SU-DHL-6 (cell line): Measurements from ENCODE around the gene SHISAL2A.

Experiments used
- H2AFZ ChIP-seq: fragments of 200-600 bp; sonication (generic); 2 replicates; pipeline ENCODE4 v1.6.1; 2014; ENCODE audit warnings: low read depth, mild to moderate bottlenecking, moderate library complexity, mixed read lengths, antibody characterized with exemption, low read length; ENCODE audit not compliant: severe bottlenecking
- H3F3A ChIP-seq: fragments of 200-600 bp; shearing (Covaris generic); 2 replicates; pipeline ENCODE4 v1.6.0; 2016; ENCODE audit warnings: antibody characterized with exemption, mild to moderate bottlenecking; ENCODE audit not compliant: insufficient read depth
- H3K27ac ChIP-seq: fragments of 200-600 bp; sonication (generic); 2 replicates; pipeline ENCODE4 v1.5.1; 2016; ENCODE audit warnings: low read depth, mild to moderate bottlenecking, low read length, moderate library complexity, mixed read lengths
- H3K27me3 ChIP-seq: fragments of 200-600 bp; sonication (generic), shearing (Covaris generic); 2 replicates; pipeline ENCODE4 v1.6.0; 2014; ENCODE audit warnings: mild to moderate bottlenecking, low read length
- H3K36me3 ChIP-seq: fragments of 200-600 bp; sonication (generic); 2 replicates; pipeline ENCODE4 v1.6.1; 2014; ENCODE audit warnings: mild to moderate bottlenecking, low read length, mixed read lengths
- H3K4me2 ChIP-seq: fragments of 300-600, 200-600 bp; shearing (Covaris generic), sonication (generic); 2 replicates; pipeline ENCODE4 v1.6.0; 2014; ENCODE audit warnings: low read length, low read depth, mild to moderate bottlenecking; ENCODE audit not compliant: poor library complexity, severe bottlenecking
- H3K4me3 ChIP-seq: fragments of 200-600 bp; sonication (generic); 2 replicates; pipeline ENCODE4 v1.5.1; 2014; ENCODE audit warnings: antibody characterized with exemption, low read length, mild to moderate bottlenecking, mixed read lengths; ENCODE audit not compliant: insufficient read depth, poor library complexity, severe bottlenecking
- H3K79me2 ChIP-seq: fragments of 200-600 bp; sonication (generic); 2 replicates; pipeline ENCODE4 v1.6.1; 2014; ENCODE audit warnings: mild to moderate bottlenecking, low read length, moderate library complexity; ENCODE audit not compliant: insufficient read depth
- H3K9ac ChIP-seq: fragments of 200-600 bp; sonication (generic); 2 replicates; pipeline ENCODE4 v1.7.0; 2014; ENCODE audit warnings: mild to moderate bottlenecking, low read length
- H3K9me2 ChIP-seq: fragments of 200-600 bp; sonication (generic); replicated peaks from 2 replicates; pipeline ENCODE4 v1.6.1; 2014; ENCODE audit warnings: low read length; ENCODE audit not compliant: insufficient read depth
- H3K9me3 ChIP-seq: fragments of 200-600 bp; sonication (generic); 2 replicates; pipeline ENCODE4 v1.6.1; 2014; ENCODE audit warnings: low read length, mixed read lengths; ENCODE audit not compliant: insufficient read depth
- H4K20me1 ChIP-seq: fragments of 200-600 bp; sonication (generic); 2 replicates; pipeline ENCODE4 v1.6.1; 2014; ENCODE audit warnings: low read depth, mild to moderate bottlenecking, antibody characterized with exemption, low read length, moderate library complexity, mixed read lengths
- CTCF ChIP-seq: fragments of 200-600 bp; sonication (generic); IDR thresholded peaks from one replicate; pipeline ENCODE4 v1.5.1; 2017; ENCODE audit warnings: antibody characterized with exemption, mild to moderate bottlenecking, low read length, moderate library complexity; ENCODE audit not compliant: insufficient read depth, poor library complexity, severe bottlenecking
- EZH2phosphoT487 ChIP-seq: fragments of 200-600 bp; sonication (generic), shearing (Covaris generic); conservative IDR thresholded peaks from 2 replicates; pipeline ENCODE4 v1.6.1; 2018; ENCODE audit warnings: mild to moderate bottlenecking, antibody characterized with exemption, low read length, moderate library complexity, mixed read lengths

SHISAL2A gene

GRCh38 chr1:52659851-52660596 is 27.1 kb downstream of the SHISAL2A start:
- no peak overlapping the region for H2AFZ ChIP-seq
- no peaks in the 10 kb centered on the region for H3K9me3 ChIP-seq
- H3K4me2 ChIP-seq, result no peak overlapping the region
- H3F3A ChIP-seq, result no peaks in the 10 kb centered on the region
- H4K20me1 ChIP-seq, result no peaks in the 10 kb centered on the region
- no peaks in the 10 kb centered on the region for H3K36me3 ChIP-seq
- no peak overlapping the region for H3K4me3 ChIP-seq
- no peak overlapping the region for H3K27ac ChIP-seq
- H3K9me2 ChIP-seq, result no peaks in the 10 kb centered on the region
- TF ChIP-seq EZH2phosphoT487, result no peak
- no peak for TF ChIP-seq CTCF
- H3K79me2 ChIP-seq, result no peaks in the 10 kb centered on the region
- no peak overlapping the region for H3K9ac ChIP-seq
- H3K27me3 ChIP-seq, result no peaks in the 10 kb centered on the region

GRCh38 chr1:52660807-52661206 is 27.8 kb downstream of the SHISAL2A start:
- H4K20me1 ChIP-seq, result no peaks in the 10 kb centered on the region
- no peaks in the 10 kb centered on the region for H3F3A ChIP-seq
- no peak overlapping the region for H3K27ac ChIP-seq
- TF ChIP-seq CTCF (no peak), EZH2phosphoT487 (no peak)
- no peaks in the 10 kb centered on the region for H3K9me2 ChIP-seq
- no peaks in the 10 kb centered on the region for H3K27me3 ChIP-seq
- no peak overlapping the region for H2AFZ ChIP-seq
- H3K9ac ChIP-seq, result no peak overlapping the region
- no peak overlapping the region for H3K4me2 ChIP-seq
- no peaks in the 10 kb centered on the region for H3K79me2 ChIP-seq
- no peak overlapping the region for H3K4me3 ChIP-seq
- no peaks in the 10 kb centered on the region for H3K36me3 ChIP-seq
- no peaks in the 10 kb centered on the region for H3K9me3 ChIP-seq

- no peak overlapping the region for H3K4me3 ChIP-seq
- H3K9me3 ChIP-seq, result no peaks in the 10 kb centered on the region
- no peak overlapping the region for H3K27ac ChIP-seq
- H3K27me3 ChIP-seq, result no peaks in the 10 kb centered on the region
- no peaks in the 10 kb centered on the region; the same call in 1 of the 2 replicates for H3K36me3 ChIP-seq
- H3K79me2 ChIP-seq, result no peaks in the 10 kb centered on the region
- no peaks in the 10 kb centered on the region for H3F3A ChIP-seq
- no peak for TF ChIP-seq CTCF
- TF ChIP-seq EZH2phosphoT487, result no peak
- no peaks in the 10 kb centered on the region for H3K9me2 ChIP-seq
- H3K4me2 ChIP-seq, result no peak overlapping the region
- H3K9ac ChIP-seq, result no peak overlapping the region
- no peaks in the 10 kb centered on the region for H4K20me1 ChIP-seq
- no peak overlapping the region for H2AFZ ChIP-seq
These were observed 29.8 kb downstream of the SHISAL2A start for GRCh38 chr1:52662645-52663313.
